HG03354 (cell line): Measurements from ENCODE around the gene OCEL1.
A peak's percentile ranks its signal among the peaks of the same experiment; 100 is the strongest.

Experiments used
- ATAC-seq: cut with Tn5 transposase; IDR thresholded peaks from one replicate; pipeline ENCODE4 v1.9.1; 2021; ENCODE audit warnings: mild to moderate bottlenecking; ENCODE audit not compliant: unreplicated experiment, poor library complexity, severe bottlenecking

The OCEL1 gene

DNA sequence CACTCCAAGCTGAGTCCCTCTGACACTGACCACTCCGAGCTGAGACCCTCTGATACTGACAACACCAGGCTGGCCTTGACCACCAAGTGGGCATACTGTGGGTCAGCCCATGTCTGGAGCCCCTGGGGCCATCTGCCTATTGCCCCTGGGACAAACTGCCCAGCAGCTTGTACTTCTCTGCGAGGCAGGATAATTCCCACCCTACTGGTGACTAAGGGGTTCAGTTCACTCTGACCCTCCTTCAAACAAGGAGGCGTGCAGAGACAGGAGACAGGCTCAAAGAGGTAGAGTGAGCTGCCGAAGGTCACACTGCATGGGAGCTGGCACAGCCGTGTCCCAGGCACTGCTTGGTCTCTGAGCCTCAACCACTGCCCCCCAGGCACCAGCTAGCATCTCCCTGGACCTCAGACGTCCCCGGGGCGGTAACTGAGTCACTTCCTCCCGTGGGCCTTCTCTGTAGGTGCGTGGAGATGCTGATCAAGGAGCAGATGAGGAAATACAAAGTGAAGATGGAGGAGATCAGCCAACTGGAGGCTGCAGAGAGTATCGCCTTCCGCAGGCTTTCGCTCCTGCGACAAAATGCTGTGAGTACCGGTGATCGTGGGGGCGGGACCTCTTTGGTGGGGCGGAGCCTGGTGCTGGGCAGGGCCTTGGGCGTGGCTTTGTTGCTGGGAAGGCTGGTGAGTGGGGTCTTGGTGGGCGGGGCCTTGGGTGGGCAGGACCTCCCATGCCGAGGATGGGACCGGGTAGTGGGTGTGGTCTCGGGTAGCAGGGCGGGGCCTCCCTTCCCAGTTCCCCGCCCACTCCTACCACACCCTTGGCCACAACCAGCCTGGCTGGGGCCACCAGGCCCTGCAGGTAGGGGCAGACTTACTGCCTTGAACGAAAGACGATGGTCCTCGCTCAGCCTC, 16.6 kb upstream of the OCEL1 start:
- ATAC-seq: no peak

DNA sequence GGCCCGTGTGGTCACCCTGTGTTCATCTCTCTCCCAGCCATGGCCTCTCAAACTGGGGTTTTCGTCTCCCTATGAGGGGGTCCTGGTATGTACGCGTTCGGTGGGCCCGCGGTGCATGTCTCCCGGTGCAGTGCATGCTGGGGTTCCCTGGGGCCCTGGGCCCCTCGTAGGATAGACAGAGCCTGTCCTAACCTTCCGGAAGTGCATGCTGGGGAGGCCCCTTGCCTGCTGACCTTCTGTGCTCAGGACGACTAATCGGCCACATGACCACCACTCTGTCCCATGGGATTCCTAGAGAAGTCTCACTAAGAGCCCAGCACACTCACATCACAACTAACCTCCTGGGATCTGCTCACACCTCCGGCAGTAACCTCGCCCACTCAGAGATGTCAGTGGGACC, 15.7 kb upstream of the OCEL1 start:
- ATAC-seq: no peak

DNA sequence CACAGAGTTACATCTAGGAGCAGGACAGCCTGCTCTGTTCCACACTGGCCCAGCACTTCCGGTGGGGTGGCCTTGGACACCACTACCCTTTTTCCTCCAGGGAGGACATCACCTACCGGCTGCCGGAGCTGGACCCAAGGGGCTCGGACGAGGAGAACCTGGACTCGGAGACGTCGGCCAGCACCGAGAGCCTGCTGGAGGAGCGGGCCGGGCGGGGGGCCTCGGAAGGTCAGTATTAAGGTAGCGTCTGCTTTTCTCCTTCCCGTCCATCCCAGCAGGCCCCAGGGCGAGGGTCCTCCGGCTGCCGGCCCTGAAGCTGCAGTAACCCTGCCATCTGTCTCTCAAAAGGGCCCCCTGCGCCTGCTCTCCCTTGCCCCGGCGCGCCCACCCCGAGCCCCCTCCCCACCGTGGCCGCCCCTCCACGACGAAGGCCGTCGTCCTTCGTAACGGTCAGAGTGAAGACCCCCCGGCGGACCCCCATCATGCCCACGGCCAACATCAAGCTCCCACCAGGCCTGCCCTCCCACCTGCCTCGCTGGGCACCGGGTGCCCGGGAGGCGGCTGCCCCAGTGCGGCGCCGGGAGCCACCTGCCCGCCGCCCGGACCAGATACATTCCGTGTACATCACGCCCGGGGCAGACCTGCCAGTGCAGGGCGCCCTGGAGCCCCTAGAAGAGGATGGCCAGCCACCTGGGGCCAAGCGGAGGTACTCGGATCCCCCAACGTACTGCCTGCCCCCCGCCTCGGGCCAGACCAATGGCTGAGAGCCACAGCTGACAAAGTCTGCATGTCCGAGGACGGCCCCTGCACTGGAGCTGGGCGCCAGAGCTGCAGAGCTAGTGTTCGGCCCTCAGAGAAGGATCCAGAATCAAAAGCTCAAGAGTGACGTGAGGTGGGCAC, 14.2 kb upstream of the OCEL1 start:
- no peak for ATAC-seq

GRCh38 chr19:17213334-17213733, 12.7 kb upstream of the OCEL1 start:
- no peak for ATAC-seq

- no peak for ATAC-seq
These were observed 11.4 kb upstream of the OCEL1 start for GRCh38 chr19:17214508-17215126.

DNA sequence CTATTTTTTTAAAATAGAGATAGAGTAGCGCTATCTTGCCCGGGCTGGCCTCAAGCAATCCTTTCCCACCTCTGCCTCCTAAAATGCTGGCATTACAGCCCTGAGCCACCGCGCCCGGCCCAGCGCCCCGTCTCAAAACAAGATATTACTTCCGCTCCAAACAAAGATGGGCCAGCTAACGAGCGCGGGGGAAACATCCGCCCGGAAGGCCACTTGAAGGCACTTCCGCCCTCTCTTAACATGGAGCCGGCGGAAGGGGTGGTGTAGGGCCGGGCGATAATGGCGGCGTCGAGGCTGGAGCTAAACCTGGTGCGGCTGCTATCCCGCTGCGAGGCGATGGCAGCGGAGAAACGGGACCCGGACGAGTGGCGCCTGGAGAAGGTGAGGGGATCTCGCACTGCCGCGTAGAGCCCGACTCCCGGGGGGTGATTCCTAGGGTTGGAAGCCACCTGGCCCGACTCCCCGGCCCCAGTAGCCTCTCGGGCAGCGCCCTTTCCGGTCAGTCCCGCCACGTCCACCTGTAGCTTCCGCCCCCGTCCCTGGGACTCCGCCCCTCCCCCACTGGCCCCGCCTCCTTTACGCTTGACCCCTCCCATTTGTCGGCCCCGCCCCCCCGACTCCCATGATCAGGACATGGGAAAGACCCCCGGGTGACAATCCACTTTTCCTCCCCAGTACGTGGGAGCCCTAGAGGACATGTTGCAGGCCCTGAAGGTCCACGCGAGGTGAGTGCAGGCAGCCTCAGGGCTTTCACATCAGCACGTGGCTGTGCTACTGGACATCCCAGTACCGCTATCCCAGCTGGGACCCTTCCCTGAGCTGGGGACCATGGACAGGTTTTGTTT, 10.7 kb upstream of the OCEL1 start, which contains the start of gene USE1:
TSS of gene USE1 (plus strand) at position 231 of the 845 bp plus-strand sequence. CDS start at position 280, 49 bp downstream.
- peak; percentile 90 for ATAC-seq

DNA sequence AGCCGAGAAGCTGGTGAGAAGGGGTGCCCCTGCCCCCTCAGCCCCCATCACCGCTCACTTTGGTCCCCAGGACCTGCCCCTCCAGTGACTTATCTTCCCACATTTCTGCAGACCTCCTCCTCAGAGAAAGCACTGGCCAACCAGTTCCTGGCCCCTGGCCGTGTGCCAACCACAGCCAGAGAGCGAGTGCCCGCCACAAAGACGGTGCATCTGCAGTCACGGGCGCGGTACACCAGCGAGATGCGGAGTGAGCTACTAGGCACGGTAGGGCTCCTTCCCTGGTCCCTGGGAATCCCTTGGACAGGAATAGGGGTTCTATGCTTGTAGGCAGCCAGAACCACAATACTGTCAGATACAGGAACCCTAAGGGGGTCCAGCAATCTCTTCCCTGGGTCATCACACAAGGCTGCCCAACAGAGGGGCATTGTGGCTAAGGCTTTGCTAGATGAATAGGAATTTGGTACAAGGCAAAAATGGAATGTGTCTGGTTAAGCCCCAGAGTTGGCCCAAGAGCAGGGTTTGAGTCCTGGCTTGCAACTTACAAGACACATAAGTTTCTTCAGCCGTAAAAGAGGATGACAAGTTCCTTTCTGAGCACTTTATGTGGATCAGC, 9.9 kb upstream of the OCEL1 start:
- ATAC-seq: no peak

DNA sequence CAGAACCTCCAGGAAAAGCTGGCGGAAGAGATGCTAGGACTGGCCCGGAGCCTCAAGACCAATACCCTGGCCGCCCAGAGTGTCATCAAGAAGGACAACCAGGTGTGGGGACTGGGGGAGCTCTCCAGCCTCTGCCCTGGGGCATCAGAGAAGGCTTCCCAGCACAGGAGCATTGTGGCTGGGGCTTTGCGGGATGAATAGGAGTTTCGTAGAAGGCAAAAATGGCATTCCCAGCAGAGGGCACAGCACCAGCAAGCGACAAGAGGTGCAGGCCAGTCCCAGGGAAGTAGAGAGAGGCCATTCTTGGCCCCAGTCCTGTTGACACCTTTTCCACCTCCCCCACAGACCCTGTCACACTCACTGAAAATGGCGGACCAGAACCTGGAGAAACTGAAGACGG, 6.7 kb upstream of the OCEL1 start:
- ATAC-seq: no peak

DNA sequence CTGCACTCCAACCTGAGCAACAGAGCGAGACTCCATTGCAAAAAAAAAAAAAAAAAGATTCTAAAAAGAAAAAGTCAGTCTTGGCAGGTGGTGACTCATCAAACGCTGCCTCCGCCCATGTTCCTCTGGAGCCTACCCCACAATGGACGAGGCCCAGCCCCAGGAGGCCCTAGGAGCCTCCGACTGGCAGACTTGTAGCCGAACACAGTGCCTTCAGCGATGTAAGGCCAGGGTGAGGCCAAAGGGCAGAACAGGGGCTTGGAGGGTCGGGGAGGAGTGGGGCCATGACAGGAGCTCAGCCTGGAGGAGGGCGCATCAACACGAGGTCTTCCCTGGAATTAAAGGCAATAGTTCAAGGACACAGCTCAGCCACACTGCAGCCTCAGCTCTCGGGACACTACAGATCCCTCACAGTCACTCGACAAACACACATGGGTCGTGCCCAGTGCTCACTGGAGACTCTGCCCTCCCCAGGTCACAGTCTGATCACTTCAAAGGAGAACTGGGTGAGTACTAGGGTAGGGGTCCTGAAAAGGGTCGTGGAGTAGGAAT, 5.7 kb upstream of the OCEL1 start:
- ATAC-seq: no peak

DNA sequence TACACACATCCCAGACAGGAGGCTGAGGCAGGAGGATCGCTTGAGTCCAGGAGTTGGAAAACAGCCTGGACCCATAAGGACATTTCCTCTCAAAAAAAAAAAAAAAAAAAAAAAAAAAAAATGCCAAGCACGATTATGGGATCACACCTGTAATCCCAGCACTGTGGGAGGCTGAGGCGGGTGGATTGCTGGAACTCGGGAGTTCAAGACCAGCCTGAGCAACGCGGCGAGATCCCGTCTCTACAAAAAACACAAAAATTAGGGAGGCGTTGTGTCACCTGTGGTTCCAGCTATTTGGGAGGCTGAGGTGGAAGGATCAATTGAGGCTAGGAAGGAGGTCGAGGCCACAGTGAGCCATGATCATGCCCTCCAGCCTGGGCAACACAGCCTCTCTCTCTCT, 973 bp upstream of the OCEL1 start:
- ATAC-seq: no peak

DNA sequence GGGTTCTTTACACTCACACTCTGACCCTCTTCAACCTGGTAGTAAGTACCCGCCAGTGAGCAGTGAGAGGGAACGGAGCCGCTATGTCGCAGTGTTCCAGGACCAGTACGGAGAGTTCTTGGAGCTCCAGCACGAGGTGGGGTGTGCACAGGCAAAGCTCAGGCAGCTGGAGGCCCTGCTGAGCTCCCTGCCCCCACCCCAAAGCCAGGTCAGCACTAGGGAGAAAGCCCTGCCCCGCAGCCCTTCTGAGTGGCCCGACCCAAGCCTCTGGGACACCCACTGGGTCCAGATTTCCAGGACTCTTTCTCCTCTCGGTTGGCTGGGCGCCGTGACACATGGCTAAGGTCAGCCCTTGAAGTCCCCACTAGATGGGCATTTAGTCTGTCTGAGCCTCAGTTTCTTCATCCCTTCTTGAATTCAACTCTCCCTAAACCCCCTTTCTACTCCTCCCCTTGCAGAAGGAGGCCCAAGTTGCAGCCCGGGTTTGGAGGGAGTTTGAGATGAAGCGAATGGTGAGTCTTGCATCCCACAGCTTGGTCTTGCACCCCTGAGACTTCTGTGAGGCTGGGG, 1.9 kb downstream of the OCEL1 start:
- ATAC-seq: no peak

DNA sequence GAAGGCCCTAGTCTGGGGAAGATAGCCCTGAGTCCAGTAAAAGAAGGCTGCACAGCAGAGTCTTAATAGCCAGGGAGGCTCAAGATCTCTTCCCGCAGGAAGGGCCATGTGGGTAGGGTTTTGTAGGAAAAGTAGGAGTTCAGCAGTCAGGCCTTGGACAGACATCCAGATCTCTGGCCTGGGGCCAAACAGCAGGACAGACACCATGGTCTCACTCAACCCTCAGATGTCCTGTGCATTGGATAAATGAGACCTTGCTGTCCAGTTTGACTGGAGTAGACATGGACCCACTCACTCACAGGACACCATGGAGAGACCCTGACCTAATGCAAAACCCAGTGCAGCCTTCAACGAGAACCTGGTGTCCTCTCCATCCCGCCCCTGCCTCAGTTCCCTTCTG, 3.9 kb downstream of the OCEL1 start:
- ATAC-seq: no peak

GRCh38 chr19:17232258-17232657, 6.2 kb downstream of the OCEL1 start:
- no peak for ATAC-seq

DNA sequence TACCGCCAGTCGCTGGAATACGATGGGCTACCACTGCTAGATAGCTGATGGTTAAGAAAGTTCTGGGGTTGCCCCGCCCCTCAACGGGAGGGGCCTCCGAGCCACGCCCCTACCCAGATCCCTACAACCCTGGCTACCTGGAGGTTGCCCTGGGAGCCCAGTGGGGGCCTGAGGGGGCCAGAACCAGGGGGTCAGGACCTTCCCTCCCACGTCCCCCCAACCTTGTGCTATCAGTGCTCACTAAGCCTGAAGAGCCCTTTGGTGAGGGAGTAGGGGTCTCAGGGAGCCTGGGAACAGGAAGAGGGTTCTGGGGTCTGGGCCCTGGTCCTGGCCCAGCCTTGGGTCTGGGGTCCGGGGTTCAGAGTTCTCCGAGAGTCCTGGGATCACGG, 8.9 kb downstream of the OCEL1 start:
- ATAC-seq: peak; percentile 50

DNA sequence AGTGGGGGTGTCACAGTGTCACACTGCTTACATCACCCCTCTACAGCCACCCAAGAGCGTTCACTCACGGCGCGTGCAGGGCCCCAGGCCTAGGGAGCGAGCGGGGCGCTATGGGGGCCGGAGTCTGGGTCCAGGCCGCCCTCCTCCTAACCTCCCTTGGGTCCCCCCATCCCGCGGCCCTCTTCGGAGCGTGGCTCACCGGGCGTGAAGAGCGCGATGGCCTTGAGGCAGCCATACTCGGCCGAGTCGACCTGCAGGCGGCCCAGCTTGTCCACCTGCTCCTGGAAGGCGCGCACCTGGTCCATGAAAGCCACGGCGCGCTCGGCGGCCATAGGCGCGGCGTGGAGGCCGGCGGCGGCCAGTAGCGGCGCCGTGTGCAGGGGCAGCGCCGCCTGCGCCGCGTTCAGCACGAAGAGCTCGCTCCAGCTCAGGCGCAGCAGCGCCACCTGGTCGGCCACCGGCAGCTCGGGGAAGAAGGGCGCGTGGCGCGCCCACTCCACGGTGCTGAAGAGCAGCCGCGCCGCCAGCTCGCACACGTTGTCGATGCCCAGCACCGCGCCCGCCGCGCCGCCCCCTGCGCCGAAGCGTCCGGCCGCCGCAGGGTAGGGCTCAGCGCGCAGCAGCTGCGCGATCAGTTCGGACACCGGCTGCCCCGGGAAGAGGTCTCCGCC, 9.4 kb downstream of the OCEL1 start:
- ATAC-seq: peak; percentile 65

DNA sequence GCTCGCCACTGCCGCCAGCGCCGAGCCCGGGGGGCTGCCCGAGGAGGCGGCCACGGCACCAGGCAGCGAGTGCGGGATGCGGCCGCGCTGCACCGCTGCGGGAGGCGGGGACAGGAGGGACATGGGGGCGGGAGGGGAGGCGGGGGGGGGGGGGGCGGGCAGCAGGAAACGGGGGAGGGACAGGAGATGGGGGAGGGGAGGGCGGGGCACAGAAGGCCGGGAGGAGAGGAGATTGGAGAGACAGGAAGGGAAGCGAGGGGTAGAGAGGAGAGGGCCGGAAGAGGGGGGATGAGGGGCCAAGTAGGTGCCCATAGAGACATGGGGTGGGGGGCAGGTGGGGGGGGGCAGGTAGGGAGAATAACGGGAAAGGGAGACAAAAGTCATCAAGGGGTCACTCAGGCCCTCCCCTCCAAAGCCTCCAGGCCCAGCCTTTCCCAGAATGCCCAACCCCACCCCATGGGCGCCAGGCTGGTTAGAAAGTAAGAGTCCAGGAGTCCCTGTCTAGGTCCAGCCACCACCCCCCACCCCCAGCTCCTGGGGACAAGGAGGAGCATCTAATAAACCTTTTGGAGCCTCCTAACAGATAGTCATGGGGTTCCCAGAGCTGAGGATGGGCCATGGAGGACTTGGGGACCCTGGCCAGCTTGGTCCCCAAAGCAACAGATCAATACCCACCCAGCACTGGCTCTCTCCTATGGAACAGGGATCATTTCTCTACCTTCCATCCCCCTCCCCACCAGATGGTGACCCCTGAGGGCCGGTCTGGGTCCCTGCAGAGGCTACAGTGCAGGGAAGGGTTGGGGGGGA, 10.1 kb downstream of the OCEL1 start:
- ATAC-seq: no peak
